CD14-positive monocyte (primary cell): ENCODE data around the gene FANCL. TPM values are rescaled to one million over a fixed set of nuclear protein-coding genes. Genes with fewer than 3 reads are reported as not detected.

Experiments
- DNase-seq, 3 donors: peaks; one replicate each; pipeline ENCODE4 v3.0.0-alpha.2; 2011 to 2022
- H2AFZ ChIP-seq: 2 replicates; pipeline ENCODE4 v1.6.0; 2012; ENCODE audit warnings: mild to moderate bottlenecking, low read depth, low read length, inconsistent platforms; ENCODE audit not compliant: insufficient read depth, poor library complexity, severe bottlenecking
- H3K27ac ChIP-seq, 2 donors: 1 replicate in 1 of 2; 2 replicates in 1 of 2; pipeline ENCODE4 v1.5.1; 2012 to 2013; ENCODE audit warnings: low read length in 2 of 2, control low read depth in 1 of 2, inconsistent platforms in 1 of 2, low read depth in 1 of 2, mild to moderate bottlenecking in 1 of 2
- H3K27me3 ChIP-seq, 2 donors: one replicate each; pipeline versions ENCODE4 v1.6.0 to v1.6.1; 2011 to 2013; ENCODE audit warnings: low read length in 2 of 2; ENCODE audit not compliant: control insufficient read depth in 2 of 2, insufficient read depth in 2 of 2
- H3K36me3 ChIP-seq, 2 donors: replicated peaks in 1 of 2; 1 replicate in 1 of 2; 2 replicates in 1 of 2; pipeline versions ENCODE4 v1.5.1 to v1.6.1; 2012 to 2013; ENCODE audit warnings: low read length in 2 of 2, control low read depth in 1 of 2, inconsistent platforms in 1 of 2, mild to moderate bottlenecking in 1 of 2; ENCODE audit not compliant: insufficient read depth in 2 of 2, control insufficient read depth in 1 of 2
- H3K4me1 ChIP-seq, 2 donors: 1 replicate in 1 of 2; 2 replicates in 1 of 2; pipeline versions ENCODE4 v1.5.1 to v1.6.1; 2012 to 2013; ENCODE audit warnings: low read length in 2 of 2, control low read depth in 1 of 2, inconsistent platforms in 1 of 2, mild to moderate bottlenecking in 1 of 2, moderate library complexity in 1 of 2; ENCODE audit not compliant: insufficient read depth in 2 of 2, control insufficient read depth in 1 of 2
- H3K4me2 ChIP-seq: replicated peaks from 2 replicates; pipeline ENCODE3; 2012; ENCODE audit warnings: low read length, moderate library complexity, mild to moderate bottlenecking; ENCODE audit not compliant: poor library complexity, severe bottlenecking; ENCODE audit errors: extremely low read depth
- H3K4me3 ChIP-seq, 3 experiments: fragments of 200-600 bp in 1 of 3; sonication (generic) in 1 of 3; replicated peaks in 1 of 3; 1 replicate in 2 of 3; 2 replicates in 1 of 3; pipeline ENCODE4 v1.5.1; 2011 to 2013; ENCODE audit warnings: low read length in 3 of 3, mild to moderate bottlenecking in 3 of 3, control low read depth in 2 of 3, low read depth in 2 of 3, inconsistent platforms in 1 of 3, moderate library complexity in 1 of 3
- H3K79me2 ChIP-seq: 2 replicates; pipeline ENCODE4 v1.6.0; 2012; ENCODE audit warnings: mild to moderate bottlenecking, control low read depth, inconsistent platforms, low read length, moderate library complexity; ENCODE audit not compliant: insufficient read depth
- H3K9ac ChIP-seq: 2 replicates; pipeline ENCODE4 v1.6.0; 2017; ENCODE audit warnings: low read length, mild to moderate bottlenecking; ENCODE audit not compliant: insufficient read depth, poor library complexity, severe bottlenecking
- H3K9me3 ChIP-seq, 2 donors: replicated peaks in 1 of 2; 1 replicate in 1 of 2; 2 replicates in 1 of 2; pipeline versions ENCODE4 v1.5.1 to v1.6.1; 2012 to 2013; ENCODE audit warnings: low read length in 2 of 2, control low read depth in 1 of 2; ENCODE audit not compliant: control insufficient read depth in 1 of 2, insufficient read depth in 1 of 2
- H4K20me1 ChIP-seq: 2 replicates; pipeline ENCODE4 v1.6.0; 2012; ENCODE audit warnings: mild to moderate bottlenecking, low read length, control low read depth, moderate library complexity; ENCODE audit not compliant: insufficient read depth
- H3K27ac Mint-ChIP-seq, 7 donors: one replicate each; pipeline ENCODE4 v1.8.0; 2020; ENCODE audit warnings: mild to moderate bottlenecking in 7 of 7, mixed read lengths in 7 of 7, moderate library complexity in 6 of 7, inconsistent platforms in 2 of 7
- H3K27me3 Mint-ChIP-seq, 3 donors: one replicate each; pipeline ENCODE4 v1.8.0; 2021 to 2022; ENCODE audit warnings: low read depth in 3 of 3, mild to moderate bottlenecking in 3 of 3, mixed read lengths in 3 of 3, moderate library complexity in 3 of 3, inconsistent platforms in 1 of 3
- H3K36me3 Mint-ChIP-seq, 2 donors: one replicate each; pipeline ENCODE4 v1.8.0; 2020; ENCODE audit warnings: mixed read lengths in 2 of 2, inconsistent platforms in 1 of 2, mild to moderate bottlenecking in 1 of 2
- H3K4me1 Mint-ChIP-seq: one replicate; pipeline ENCODE4 v1.8.0; 2020; ENCODE audit warnings: mild to moderate bottlenecking, mixed read lengths
- H3K4me3 Mint-ChIP-seq, 2 donors: one replicate each; pipeline ENCODE4 v1.8.0; 2020; ENCODE audit warnings: mild to moderate bottlenecking in 2 of 2, mixed read lengths in 2 of 2, moderate library complexity in 1 of 2
- H3K9me3 Mint-ChIP-seq, 7 donors: one replicate each; pipeline ENCODE4 v1.8.0; 2020 to 2022; ENCODE audit warnings: mixed read lengths in 7 of 7, mild to moderate bottlenecking in 6 of 7, moderate library complexity in 6 of 7, inconsistent platforms in 2 of 7
- WGBS: methylation state at CpG from one replicate; pipeline ENCODE4 v1.1.5; 2013; ENCODE audit warnings: missing lambda C conversion rate; ENCODE audit not compliant: insufficient coverage; 5-methylcytosine and 5-hydroxymethylcytosine counted together
- intact Hi-C, 2 donors: fragments of 100-400 bp; cut with micrococcal nuclease; formaldehyde crosslinking; loops; one replicate each; pipeline versions ENCODE4 v1.15.0 to v1.15.1; 2023
- polyA plus RNA-seq, 3 donors: library from polyadenylated mRNA; depleted of rRNA in 1 of 3; unstranded in 2 of 3; stranded (reverse) in 1 of 3; fragments of 300-500 nt in 2 of 3; fragments of >200 nt in 1 of 3; fragmentation: Illumina TruSeq in 2 of 3; gene quantifications; 1 replicate in 2 of 3; 2 replicates in 1 of 3; pipeline ENCODE4 v1.2.3, GENCODE V29; 2012 to 2021
- TF ChIP-seq, protein P1 (sequence below): fragments of 200-600 bp; IDR thresholded peaks from one replicate; pipeline ENCODE4 v1.8.0; 2022; ENCODE audit warnings: antibody characterized with exemption, mild to moderate bottlenecking

FANCL gene
- polyA plus RNA-seq, 3 donors, result 2.2 to 2.6 (median 2.5) TPM

DNA sequence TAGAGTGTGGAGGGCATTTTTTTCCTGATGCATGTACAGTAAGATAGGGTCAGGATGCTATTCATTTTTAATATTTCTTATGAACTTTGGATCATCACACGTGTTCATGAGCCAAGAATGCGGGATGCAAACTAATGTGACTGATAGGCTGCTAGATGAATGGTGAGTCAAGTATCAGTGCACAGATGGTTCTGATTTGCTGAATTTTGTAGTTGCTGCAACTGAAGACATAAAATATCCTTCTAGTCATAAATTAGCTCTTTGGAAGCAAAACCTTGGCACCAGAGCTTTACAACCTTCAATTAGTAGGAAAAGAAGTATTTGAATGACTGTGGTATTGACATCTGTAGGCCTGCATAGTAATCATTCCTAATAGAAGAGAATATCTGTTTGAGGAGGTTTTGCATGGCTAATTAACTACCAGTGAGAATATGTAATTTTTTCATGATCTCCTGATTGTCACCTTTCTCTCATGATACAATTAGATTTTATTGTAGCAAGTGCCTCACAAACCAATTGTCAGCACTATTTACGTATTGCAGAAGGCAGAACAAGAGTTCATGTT, 100.5 kb downstream of the FANCL start:
- intact Hi-C loops, result no loop called here

DNA sequence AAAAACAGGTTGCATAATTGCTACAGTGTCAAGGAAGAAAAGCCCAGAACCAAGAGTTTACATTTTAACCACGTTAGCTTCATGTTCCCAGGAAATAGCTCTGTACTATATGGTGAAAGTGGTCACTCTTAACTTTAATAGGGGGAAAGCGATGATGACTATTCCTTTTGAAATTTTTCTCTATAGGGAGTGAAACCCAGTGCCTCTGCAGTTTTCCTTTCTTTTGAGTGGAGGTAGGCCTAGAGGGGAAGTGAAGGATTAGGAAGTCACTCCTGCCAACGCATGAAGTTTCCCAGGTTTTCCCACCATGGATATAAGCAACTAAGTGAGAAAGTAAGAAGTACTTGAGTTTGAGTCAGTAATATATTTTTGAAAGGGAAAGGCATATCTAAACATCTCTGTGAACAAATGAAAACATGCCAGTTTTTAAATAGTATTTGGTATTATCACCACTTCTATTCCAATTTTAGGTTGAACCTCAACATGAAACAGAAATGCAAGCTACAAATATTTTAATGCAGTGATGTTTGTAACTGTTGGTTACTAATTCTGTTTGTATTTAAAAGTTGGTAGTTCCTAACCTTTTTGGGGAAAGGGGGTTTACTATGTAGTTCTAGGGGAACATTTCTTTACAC, 102.6 kb downstream of the FANCL start:
- H3K27me3 Mint-ChIP-seq, result no peaks in the 10 kb centered on the region
- intact Hi-C loops, result no loop called here
- Histone ChIP-seq H3K9me3 (no peaks in the 10 kb centered on the region), H3K4me3 (no peak overlapping the region), H4K20me1 (no peaks in the 10 kb centered on the region), H3K4me1 (no peaks in the 10 kb centered on the region), H3K79me2 (no peaks in the 10 kb centered on the region), H3K4me2 (no peak overlapping the region), H3K36me3 (peaks cover 15 to 51% of the 10 kb centered on the region in 2 donors), H3K27me3 (no peaks in the 10 kb centered on the region), H3K9ac (no peak overlapping the region), H2AFZ (no peak overlapping the region), H3K27ac (no peak overlapping the region)
- H3K36me3 Mint-ChIP-seq, result peaks cover 27 to 43% of the 10 kb centered on the region in 2 donors
- WGBS, result 80% methylated on average over 1 of the region's 3 CpGs
- no peak overlapping the region for H3K27ac Mint-ChIP-seq
- peaks cover 0 to 4% (median 0%) of the 10 kb centered on the region in 7 donors for H3K9me3 Mint-ChIP-seq
- no peaks in the 10 kb centered on the region for H3K4me1 Mint-ChIP-seq
- no peak for DNase-seq
- H3K4me3 Mint-ChIP-seq, result no peak overlapping the region
- TF ChIP-seq, protein P1, sequence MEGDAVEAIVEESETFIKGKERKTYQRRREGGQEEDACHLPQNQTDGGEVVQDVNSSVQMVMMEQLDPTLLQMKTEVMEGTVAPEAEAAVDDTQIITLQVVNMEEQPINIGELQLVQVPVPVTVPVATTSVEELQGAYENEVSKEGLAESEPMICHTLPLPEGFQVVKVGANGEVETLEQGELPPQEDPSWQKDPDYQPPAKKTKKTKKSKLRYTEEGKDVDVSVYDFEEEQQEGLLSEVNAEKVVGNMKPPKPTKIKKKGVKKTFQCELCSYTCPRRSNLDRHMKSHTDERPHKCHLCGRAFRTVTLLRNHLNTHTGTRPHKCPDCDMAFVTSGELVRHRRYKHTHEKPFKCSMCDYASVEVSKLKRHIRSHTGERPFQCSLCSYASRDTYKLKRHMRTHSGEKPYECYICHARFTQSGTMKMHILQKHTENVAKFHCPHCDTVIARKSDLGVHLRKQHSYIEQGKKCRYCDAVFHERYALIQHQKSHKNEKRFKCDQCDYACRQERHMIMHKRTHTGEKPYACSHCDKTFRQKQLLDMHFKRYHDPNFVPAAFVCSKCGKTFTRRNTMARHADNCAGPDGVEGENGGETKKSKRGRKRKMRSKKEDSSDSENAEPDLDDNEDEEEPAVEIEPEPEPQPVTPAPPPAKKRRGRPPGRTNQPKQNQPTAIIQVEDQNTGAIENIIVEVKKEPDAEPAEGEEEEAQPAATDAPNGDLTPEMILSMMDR, result no peak

More for the DNA sequence above, 100.5 kb downstream of the FANCL start:
- Mint-ChIP-seq H3K4me3 (no peak overlapping the region), H3K27ac (no peak overlapping the region), H3K4me1 (no peaks in the 10 kb centered on the region), H3K36me3 (peaks cover 29 to 42% of the 10 kb centered on the region in 2 donors), H3K27me3 (no peaks in the 10 kb centered on the region), H3K9me3 (no peaks in the 10 kb centered on the region)
- Histone ChIP-seq H3K27ac (no peak overlapping the region), H4K20me1 (no peaks in the 10 kb centered on the region), H2AFZ (no peak overlapping the region), H3K9me3 (no peaks in the 10 kb centered on the region), H3K36me3 (peaks cover 15 to 53% of the 10 kb centered on the region in 2 donors), H3K9ac (no peak overlapping the region), H3K4me1 (no peaks in the 10 kb centered on the region), H3K79me2 (no peaks in the 10 kb centered on the region), H3K4me3 (no peak overlapping the region), H3K27me3 (no peaks in the 10 kb centered on the region), H3K4me2 (no peak overlapping the region)
- 100% methylated on average over 2 of the region's 3 CpGs for WGBS
- DNase-seq, result no peak
- TF ChIP-seq, protein P1, result no peak
